Activated CD8-positive, alpha-beta memory T cell treated with anti-CD3 and anti-CD28 coated beads for 4 hours (primary cell): ENCODE data around the gene OPN1SW.

ENCODE experiments used
- DNase-seq, 2 donors: peaks; one replicate each; pipeline ENCODE4 v3.0.0-alpha.2; 2020; ENCODE audit warnings: low read depth in 2 of 2

The OPN1SW gene

GRCh38 chr7:128775744-128776474, at the start of gene OPN1SW:
Gene OPN1SW (minus strand): TSS chr7:128775794. CDS start chr7:128775781, 13 bp downstream.
- no peak for DNase-seq

GRCh38 chr7:128821724-128822123, 46.1 kb upstream of the OPN1SW start:
- DNase-seq, result no peak

GRCh38 chr7:128818694-128819093, 43.1 kb upstream of the OPN1SW start:
- no peak for DNase-seq

GRCh38 chr7:128815289-128815942, 39.8 kb upstream of the OPN1SW start:
- no peak for DNase-seq

GRCh38 chr7:128814499-128814898, 38.9 kb upstream of the OPN1SW start:
- DNase-seq, result no peak

GRCh38 chr7:128812514-128813168, 37.0 kb upstream of the OPN1SW start:
- DNase-seq, result no peak

GRCh38 chr7:128811631-128812430, 36.2 kb upstream of the OPN1SW start:
- no peak for DNase-seq

GRCh38 chr7:128810997-128811396, 35.4 kb upstream of the OPN1SW start:
- no peak for DNase-seq

GRCh38 chr7:128810473-128810872, 34.9 kb upstream of the OPN1SW start:
- no peak for DNase-seq

GRCh38 chr7:128809363-128809762, 33.8 kb upstream of the OPN1SW start:
- no peak for DNase-seq

GRCh38 chr7:128807191-128807590, 31.6 kb upstream of the OPN1SW start:
- no peak for DNase-seq

- no peak for DNase-seq
These were observed 29.6 kb upstream of the OPN1SW start for GRCh38 chr7:128805225-128805624.

GRCh38 chr7:128804484-128804883, 28.9 kb upstream of the OPN1SW start:
- DNase-seq, result no peak

GRCh38 chr7:128801667-128802418, 26.2 kb upstream of the OPN1SW start:
- no peak for DNase-seq

GRCh38 chr7:128801003-128801402, 25.4 kb upstream of the OPN1SW start:
- DNase-seq, result no peak

GRCh38 chr7:128800567-128800966, 25.0 kb upstream of the OPN1SW start:
- no peak for DNase-seq

GRCh38 chr7:128799451-128799850, 23.9 kb upstream of the OPN1SW start:
- no peak for DNase-seq

GRCh38 chr7:128796327-128796726, 20.7 kb upstream of the OPN1SW start:
- no peak for DNase-seq

- DNase-seq, result no peak
These were observed 19.5 kb upstream of the OPN1SW start for GRCh38 chr7:128795129-128795528.

GRCh38 chr7:128794436-128794835, 18.8 kb upstream of the OPN1SW start:
- no peak for DNase-seq

- no peak for DNase-seq
These were observed 18.4 kb upstream of the OPN1SW start for GRCh38 chr7:128794020-128794419.
